Measurements from ENCODE around the gene AAMP. TPM values are rescaled to one million over a fixed set of nuclear protein-coding genes. Genes with fewer than 3 reads are reported as not detected.

AAMP gene
- total and polyA plus RNA-seq, 10 donors: 54.1 to 93.8 (median 62.5) TPM

DNA sequence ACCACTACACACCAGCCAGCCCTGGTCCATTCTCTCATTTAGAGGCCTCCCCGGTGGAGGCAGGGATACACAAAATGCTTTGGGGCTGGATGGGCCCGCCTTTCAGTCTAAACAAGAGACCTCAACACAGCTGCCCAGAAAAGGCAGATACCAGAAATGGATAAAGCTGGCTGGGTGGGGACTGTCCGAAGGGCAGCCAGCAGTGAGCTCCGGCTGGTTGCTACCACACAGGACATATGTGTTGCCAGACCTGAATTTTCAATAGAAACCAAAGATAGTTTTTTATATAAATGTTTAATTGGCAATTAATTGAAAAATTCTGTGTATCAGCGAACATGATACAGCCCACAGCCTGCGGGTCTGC, 7.7 kb downstream of the AAMP start:
- Histone ChIP-seq H3K4me3 (no peak overlapping the region), H3K4me1 (peaks cover 21 to 91% (median 66%) of the 10 kb centered on the region in 6 donors), H3K36me3 (peaks cover 0 to 52% (median 42%) of the 10 kb centered on the region in 6 donors), H3K27ac (peak overlapping the region in 3 of 8 donors; percentile 71 to 84 (median 82)), H3K27me3 (replicated peaks in 1 of 7) (no peaks in the 10 kb centered on the region), H3K9me3 (no peaks in the 10 kb centered on the region)
- DNase-seq: no peak
- TF ChIP-seq POLR2A (IDR thresholded peaks at IDR 0.05): no peak
- TF ChIP-seq, protein P1, sequence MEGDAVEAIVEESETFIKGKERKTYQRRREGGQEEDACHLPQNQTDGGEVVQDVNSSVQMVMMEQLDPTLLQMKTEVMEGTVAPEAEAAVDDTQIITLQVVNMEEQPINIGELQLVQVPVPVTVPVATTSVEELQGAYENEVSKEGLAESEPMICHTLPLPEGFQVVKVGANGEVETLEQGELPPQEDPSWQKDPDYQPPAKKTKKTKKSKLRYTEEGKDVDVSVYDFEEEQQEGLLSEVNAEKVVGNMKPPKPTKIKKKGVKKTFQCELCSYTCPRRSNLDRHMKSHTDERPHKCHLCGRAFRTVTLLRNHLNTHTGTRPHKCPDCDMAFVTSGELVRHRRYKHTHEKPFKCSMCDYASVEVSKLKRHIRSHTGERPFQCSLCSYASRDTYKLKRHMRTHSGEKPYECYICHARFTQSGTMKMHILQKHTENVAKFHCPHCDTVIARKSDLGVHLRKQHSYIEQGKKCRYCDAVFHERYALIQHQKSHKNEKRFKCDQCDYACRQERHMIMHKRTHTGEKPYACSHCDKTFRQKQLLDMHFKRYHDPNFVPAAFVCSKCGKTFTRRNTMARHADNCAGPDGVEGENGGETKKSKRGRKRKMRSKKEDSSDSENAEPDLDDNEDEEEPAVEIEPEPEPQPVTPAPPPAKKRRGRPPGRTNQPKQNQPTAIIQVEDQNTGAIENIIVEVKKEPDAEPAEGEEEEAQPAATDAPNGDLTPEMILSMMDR (IDR thresholded peaks at IDR 0.05 in 8 of 11, conservative IDR thresholded peaks at IDR 0.05 in 3 of 11): no peak
- TF ChIP-seq POLR2AphosphoS5 (IDR thresholded peaks at IDR 0.05): no peak
- intact Hi-C loops (cut with DNase I; ENCODE audit: low total_unique reads): no loop called here
- WGBS, 5 donors: 85 to 98% (median 92%) methylated on average over 6 of the region's 6 CpGs

DNA sequence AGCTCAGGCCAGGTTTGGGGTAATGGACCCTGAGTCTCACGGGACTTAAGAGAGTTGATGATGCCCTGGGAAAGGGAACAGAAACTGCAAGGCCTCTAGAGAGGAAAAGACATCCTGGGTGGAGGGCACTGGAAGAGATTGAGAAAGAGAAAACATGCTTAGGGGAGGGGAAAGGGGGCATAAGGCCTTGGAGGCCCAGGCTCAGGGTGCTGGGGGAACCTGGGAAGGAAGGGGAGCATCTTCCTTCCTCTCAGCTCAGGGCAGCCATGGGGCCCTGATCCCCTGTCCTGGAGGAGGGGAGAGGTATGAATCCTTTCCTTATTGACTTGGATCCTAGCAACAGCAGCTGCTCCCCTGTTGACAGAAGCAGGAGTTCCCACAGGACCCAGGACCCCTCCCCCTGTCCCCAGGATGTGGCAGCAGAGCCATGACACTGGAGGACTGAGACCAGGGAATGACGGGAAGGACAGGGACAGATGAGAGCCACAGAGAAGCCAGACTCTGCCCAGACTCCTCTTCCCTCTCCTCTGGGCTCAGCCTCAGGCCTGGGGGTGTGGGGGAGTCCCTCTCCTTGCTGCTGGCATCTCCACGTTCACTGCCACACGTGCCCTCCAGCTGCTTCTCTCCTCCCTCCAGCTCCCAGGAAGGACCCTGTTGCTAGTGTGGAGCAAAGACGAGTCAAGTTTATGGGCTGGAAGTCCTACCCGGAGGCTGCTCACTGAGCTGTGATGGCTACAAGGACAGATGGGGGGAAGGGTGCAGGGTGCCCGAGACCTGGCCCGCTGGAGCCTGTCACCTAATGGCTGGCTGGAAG, 8.3 kb downstream of the AAMP start:
- peaks cover 21 to 91% (median 70%) of the 10 kb centered on the region in 6 donors for H3K4me1 ChIP-seq
- DNase-seq: no peak
- TF ChIP-seq, protein P1 (IDR thresholded peaks at IDR 0.05 in 8 of 11, conservative IDR thresholded peaks at IDR 0.05 in 3 of 11): no peak
- no peak for TF ChIP-seq POLR2A (IDR thresholded peaks at IDR 0.05)
- TF ChIP-seq POLR2AphosphoS5 (IDR thresholded peaks at IDR 0.05): no peak
- peaks cover 0 to 52% (median 41%) of the 10 kb centered on the region in 6 donors for H3K36me3 ChIP-seq
- 62 to 78% (median 64%) methylated on average over 7 to 8 of the region's 8 CpGs for WGBS, 5 donors
- intact Hi-C loops (cut with DNase I; ENCODE audit: low total_unique reads): no loop called here
- no peaks in the 10 kb centered on the region for H3K9me3 ChIP-seq
- H3K27me3 ChIP-seq (replicated peaks in 1 of 7): no peaks in the 10 kb centered on the region
- H3K27ac ChIP-seq: peak overlapping the region in 6 of 8 donors; percentile 3 to 84 (median 78)
- peak overlapping the region in 2 of 8 donors; percentile 20 to 26 for H3K4me3 ChIP-seq

DNA sequence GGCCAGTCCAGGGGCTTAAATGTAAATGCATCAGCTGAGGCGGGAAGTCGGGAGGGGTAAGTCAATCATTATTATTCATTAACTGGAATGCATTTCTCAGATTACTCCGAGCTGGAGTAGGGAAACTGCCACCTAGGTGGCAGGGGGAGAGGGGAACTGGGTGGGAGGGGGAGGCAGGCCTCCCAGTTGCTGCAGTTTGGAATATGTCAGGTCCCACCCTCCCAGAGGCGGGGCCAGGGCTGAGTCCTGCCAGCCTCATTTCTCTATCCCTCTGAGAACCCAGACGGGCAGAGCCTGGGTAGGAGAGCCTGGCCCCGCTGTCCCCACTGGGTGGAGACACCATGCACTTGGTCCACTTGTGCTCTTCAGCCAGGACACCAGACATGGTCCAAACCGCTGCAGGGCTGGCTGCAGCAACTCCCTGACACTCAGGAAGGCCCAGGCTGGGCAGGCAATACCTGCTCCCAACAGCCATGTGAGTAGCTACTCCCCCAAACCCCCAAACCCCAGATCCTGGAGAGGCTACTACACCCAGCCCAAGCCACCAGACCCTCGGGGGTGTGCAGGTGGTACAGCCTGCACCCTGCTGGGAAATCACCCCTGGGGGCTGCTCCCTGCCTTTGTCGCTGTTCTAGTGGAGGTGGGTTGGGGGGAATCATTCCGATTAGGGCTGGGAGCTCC, 9.1 kb downstream of the AAMP start, which contains the start of gene GPBAR1:
GPBAR1 (plus strand) TSS at position 274 of the 681 bp plus-strand sequence. CDS start 1,710 bp downstream, outside the sequence.
- Histone ChIP-seq H3K4me3 (peak within 1 kb of the TSS in 2 of 8 donors; percentile 20 to 26), H3K27me3 (replicated peaks in 1 of 7) (no peaks in the 10 kb centered on the region), H3K27ac (peak within 1 kb of the TSS in 6 of 8 donors; percentile 3 to 84 (median 78)), H3K4me1 (peaks cover 21 to 93% (median 70%) of the 10 kb centered on the region in 6 donors), H3K36me3 (peaks cover 0 to 52% (median 41%) of the 10 kb centered on the region in 6 donors), H3K9me3 (no peaks in the 10 kb centered on the region)
- WGBS, 5 donors: 63 to 81% (median 79%) methylated on average over 7 to 10 of the region's 10 CpGs
- intact Hi-C loops (cut with DNase I; ENCODE audit: low total_unique reads): no loop called here
- TF ChIP-seq POLR2A (IDR thresholded peaks at IDR 0.05): no peak
- TF ChIP-seq, protein P1 (IDR thresholded peaks at IDR 0.05 in 8 of 11, conservative IDR thresholded peaks at IDR 0.05 in 3 of 11): no peak
- TF ChIP-seq POLR2AphosphoS5 (IDR thresholded peaks at IDR 0.05): peak in 2 of 3 donors; percentile 43 to 55
- DNase-seq: no peak

Measured in spleen (tissue), 11 donors.